Loucy (cell line): ENCODE data around the gene GRP.

Source experiments
- EZH2phosphoT487 ChIP-seq: fragments of 200-600 bp; IDR thresholded peaks from 2 replicates; pipeline ENCODE4 v1.6.1; 2018; ENCODE audit warnings: antibody characterized with exemption, mild to moderate bottlenecking, moderate library complexity, borderline replicate concordance
- TF ChIP-seq, protein P1 (sequence below): fragments of 200-600 bp; sonication (generic); conservative IDR thresholded peaks from 2 replicates; pipeline ENCODE4 v1.5.1; 2014; ENCODE audit warnings: mild to moderate bottlenecking, antibody characterized with exemption, low read length

DNA sequence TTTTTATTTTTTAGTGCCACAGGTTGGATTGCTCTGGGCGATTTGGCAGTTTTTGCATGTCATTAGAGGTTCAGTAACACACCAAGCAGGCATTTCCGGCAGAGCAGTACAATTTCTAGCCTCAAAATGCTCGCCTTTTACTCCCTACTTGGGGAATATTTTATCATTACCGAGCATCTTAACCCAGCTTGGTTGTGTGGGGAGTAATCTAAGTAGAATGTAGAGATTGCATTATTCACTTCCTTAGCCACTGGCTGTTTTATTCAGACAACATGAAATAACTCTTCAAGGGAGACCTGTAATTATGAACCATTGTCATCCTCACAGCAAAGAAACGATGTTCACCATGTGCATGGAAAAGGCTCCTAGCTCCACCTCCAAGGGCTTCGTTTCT is 13.1 kb downstream of the GRP start:
- TF ChIP-seq, protein P1, sequence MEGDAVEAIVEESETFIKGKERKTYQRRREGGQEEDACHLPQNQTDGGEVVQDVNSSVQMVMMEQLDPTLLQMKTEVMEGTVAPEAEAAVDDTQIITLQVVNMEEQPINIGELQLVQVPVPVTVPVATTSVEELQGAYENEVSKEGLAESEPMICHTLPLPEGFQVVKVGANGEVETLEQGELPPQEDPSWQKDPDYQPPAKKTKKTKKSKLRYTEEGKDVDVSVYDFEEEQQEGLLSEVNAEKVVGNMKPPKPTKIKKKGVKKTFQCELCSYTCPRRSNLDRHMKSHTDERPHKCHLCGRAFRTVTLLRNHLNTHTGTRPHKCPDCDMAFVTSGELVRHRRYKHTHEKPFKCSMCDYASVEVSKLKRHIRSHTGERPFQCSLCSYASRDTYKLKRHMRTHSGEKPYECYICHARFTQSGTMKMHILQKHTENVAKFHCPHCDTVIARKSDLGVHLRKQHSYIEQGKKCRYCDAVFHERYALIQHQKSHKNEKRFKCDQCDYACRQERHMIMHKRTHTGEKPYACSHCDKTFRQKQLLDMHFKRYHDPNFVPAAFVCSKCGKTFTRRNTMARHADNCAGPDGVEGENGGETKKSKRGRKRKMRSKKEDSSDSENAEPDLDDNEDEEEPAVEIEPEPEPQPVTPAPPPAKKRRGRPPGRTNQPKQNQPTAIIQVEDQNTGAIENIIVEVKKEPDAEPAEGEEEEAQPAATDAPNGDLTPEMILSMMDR, result no peak
- TF ChIP-seq EZH2phosphoT487, result no peak
